ENCODE data around the gene TNS4. TPM values are rescaled to one million over a fixed set of nuclear protein-coding genes. Genes with fewer than 3 reads are reported as not detected.

TNS4 gene
- total and polyA plus RNA-seq, 9 of the 15 experiments (the other 6 are each of a cell fraction or from before 2014, with no cell fraction given), result 0.04 to 0.73 (median 0.24) TPM; not detected in 1

GRCh38 chr17:40442392-40443195, 58.8 kb downstream of the TNS4 start (continued):
- TF ChIP-seq HSF4 (CRISPR knock-in tag; IDR thresholded peaks at IDR 0.05; ENCODE audit: borderline replicate concordance) (no peak), TAL1 (IDR thresholded peaks at IDR 0.05) (no peak), HIVEP1 (CRISPR knock-in tag; IDR thresholded peaks at IDR 0.05) (no peak), ZNF316 (IDR thresholded peaks at IDR 0.05) (peak; percentile 84), CTBP1 (IDR thresholded peaks at IDR 0.05; ENCODE audit: borderline replicate concordance) (peak; percentile 29; the same call in 1 of the 2 replicates), ZNF282 (CRISPR knock-in tag; IDR thresholded peaks at IDR 0.05) (no peak), SRSF1 (IDR thresholded peaks at IDR 0.05; ENCODE audit: low read depth, low read length) (no peak), HBP1 (CRISPR knock-in tag; IDR thresholded peaks at IDR 0.05) (no peak), SNAPC5 (CRISPR knock-in tag; IDR thresholded peaks at IDR 0.05) (no peak), ZNF143 (CRISPR knock-in tag; IDR thresholded peaks at IDR 0.05) (no peak), PHF20 (IDR thresholded peaks at IDR 0.05; ENCODE audit: partially characterized antibody) (no peak), ARHGAP35 (IDR thresholded peaks at IDR 0.05; ENCODE audit: partially characterized antibody) (no peak), CREB1 (IDR thresholded peaks at IDR 0.05) (no peak), CREB1 (CRISPR knock-in tag; IDR thresholded peaks at IDR 0.05) (no peak), RCOR1 (IDR thresholded peaks at IDR 0.05; ENCODE audit: borderline replicate concordance in 1 of 2, low read depth in 2 of 2, low read length in 2 of 2) (no peak; a peak in 1 of 4 replicates), KHSRP (IDR thresholded peaks at IDR 0.05) (no peak), ZNF444 (CRISPR knock-in tag; IDR thresholded peaks at IDR 0.05) (no peak), TEAD4 (IDR thresholded peaks at IDR 0.05; ENCODE audit: low read length) (no peak), TEAD4 (CRISPR knock-in tag; IDR thresholded peaks at IDR 0.05; ENCODE audit: borderline replicate concordance) (no peak), NFATC3 (IDR thresholded peaks at IDR 0.05) (no peak), GMEB1 (CRISPR knock-in tag; IDR thresholded peaks at IDR 0.05) (0 out of 2 replicates have a peak, but pooled peaks have one; percentile 4), ZBTB49 (CRISPR knock-in tag; IDR thresholded peaks at IDR 0.05; ENCODE audit: borderline replicate concordance) (no peak), ZNF277 (CRISPR knock-in tag; IDR thresholded peaks at IDR 0.05; ENCODE audit: borderline replicate concordance) (no peak)

Data from K562 (cell line).